CD4-positive, alpha-beta T cell treated with Interleukin-21 for 1 hour (primary cell): ENCODE results near the gene CCL8.
"Not testable (repeated sequence)": the region's sequence is repeated elsewhere in the genome, so short reads cannot be mapped to it uniquely, and the experiment has no call there.

ENCODE experiments used
- DNase-seq: peaks from one replicate; pipeline ENCODE4 v3.0.0-alpha.2; 2020

Gene CCL8

DNA sequence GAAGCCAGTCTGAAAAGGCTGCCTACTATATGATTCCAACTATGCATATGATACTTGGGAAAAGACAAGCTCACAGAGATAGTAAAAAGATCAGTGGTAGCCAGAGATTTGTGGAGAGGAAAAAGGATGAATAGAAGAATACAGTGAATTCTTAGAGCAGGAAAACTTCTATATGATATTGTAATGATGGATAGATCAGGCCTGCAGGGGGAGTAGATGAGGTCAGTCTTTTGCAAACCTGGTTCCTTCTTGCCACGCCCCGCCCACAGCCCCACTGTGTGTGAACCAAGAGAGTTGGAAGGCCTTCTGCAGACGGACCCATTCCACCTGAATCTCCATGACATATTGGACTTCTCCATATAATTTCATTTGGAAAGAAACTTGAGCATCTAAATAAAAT is 761 bp upstream of the CCL8 start:
- no peak for DNase-seq

- DNase-seq, result no peak
Observed at GRCh38 chr17:34321964-34322363, 2.7 kb downstream of the CCL8 start.

DNA sequence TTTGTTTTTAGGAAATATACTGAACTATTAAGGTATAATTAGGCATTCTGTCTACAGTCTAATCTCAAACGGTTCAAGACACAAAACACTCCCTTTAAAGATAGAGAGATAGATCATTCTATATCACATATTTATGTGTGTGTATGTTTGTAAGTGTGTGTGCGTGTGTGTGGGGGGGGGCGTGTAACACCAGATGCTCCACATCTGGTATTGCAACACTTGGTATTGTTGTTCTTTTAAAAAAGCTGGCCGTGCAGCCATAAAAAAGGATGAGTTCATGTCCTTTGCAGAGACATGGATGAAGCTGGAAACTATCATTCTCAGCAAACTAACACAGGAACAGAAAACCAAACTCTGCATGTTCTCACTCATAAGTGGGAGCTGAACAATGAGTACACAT is 8.3 kb downstream of the CCL8 start:
- DNase-seq, result not testable (repeated sequence)

DNA sequence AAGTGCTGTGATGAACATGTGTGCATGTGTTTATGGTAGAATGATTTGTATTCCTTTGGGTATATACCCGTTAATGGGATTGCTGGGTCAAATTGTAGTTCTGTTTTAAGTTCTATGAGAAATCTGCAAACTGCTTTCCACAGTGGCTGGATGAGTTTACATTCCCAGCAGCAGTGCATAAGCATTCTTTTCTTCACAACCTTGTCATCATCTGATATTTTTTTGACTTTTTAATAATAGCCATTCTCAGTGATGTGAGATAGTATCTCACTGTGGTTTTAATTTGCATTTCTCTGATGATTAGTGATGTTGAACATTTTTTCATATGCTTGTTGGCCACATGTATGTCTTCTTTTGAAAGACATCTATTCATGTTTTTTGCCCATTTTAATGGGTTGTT is 18.5 kb downstream of the CCL8 start:
- DNase-seq, result no peak

DNA sequence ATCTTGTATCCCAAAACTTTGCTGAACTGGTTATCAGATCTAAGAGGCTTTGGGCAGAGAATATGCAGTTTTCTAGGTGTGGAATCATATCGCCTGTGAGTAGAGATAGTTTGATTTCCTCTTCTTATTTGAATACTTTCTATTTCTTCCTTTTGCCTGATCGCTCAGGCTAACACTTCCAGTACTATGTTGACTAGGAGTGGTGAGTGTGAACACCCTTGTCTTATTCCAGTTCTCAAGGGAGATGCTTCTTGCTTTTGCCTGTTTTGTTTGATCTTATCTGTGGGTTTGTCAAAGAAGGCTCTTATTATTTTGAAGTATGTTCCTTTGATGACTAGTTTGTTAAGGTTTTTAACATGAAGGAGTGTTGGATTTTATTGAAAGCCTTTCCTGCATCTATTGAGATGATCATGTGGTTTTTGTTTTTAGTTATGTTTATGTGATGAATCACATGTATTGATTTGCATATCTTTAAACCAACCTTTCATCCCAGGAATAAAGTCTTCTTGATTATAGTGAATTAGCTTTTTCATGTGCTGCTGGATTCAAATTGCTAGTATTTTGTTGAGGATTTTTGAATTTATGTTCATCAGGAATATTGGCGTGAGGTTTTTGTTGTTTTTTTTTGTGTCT is 20.0 kb downstream of the CCL8 start:
- DNase-seq, result no peak

GRCh38 chr17:34341916-34342315 is 22.7 kb downstream of the CCL8 start:
- DNase-seq, result no peak

DNA sequence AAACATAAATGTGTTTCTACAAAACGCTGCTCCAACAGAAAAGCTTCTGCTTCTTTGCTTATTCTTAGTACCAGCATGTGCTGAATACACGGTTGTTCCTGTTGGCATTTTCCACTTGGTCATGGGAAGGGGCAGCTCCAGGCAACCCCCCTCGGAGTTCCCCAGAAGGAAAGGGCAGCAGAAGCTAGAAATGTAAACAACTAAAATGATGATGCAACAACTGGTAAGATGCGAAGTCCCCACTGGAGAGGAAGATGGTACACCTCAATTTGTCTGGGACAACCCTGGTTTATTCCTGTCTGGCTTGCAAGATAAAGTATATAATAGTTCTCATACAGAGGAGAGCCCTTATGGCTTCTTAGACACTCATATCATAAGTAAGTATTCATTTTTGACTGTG is 27.8 kb downstream of the CCL8 start:
- DNase-seq, result no peak

- no peak for DNase-seq
Observed at GRCh38 chr17:34349751-34350150, 30.5 kb downstream of the CCL8 start.

- DNase-seq, result no peak
Observed at GRCh38 chr17:34351096-34351495, 31.9 kb downstream of the CCL8 start.

GRCh38 chr17:34352191-34352590 is 33.0 kb downstream of the CCL8 start:
- no peak for DNase-seq

DNA sequence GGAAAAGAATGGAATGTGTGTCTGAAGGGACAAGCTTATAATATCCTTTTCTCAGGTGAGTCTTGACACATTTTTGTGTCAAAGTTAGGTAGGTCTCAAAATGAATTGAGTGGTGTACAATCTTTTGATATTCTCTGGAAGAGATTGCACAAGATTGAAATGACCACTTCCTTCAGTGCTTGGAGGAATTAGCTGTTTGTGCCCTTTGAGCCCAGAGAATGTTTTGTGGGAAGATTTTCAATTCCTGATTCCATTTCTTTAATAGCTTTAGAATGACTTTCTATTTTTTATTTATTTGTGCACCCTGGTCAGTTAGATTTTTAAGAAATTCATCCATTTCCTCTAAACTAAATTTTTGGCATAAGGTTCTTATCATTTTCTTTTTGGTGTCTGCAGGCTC is 35.4 kb downstream of the CCL8 start:
- DNase-seq, result no peak

DNA sequence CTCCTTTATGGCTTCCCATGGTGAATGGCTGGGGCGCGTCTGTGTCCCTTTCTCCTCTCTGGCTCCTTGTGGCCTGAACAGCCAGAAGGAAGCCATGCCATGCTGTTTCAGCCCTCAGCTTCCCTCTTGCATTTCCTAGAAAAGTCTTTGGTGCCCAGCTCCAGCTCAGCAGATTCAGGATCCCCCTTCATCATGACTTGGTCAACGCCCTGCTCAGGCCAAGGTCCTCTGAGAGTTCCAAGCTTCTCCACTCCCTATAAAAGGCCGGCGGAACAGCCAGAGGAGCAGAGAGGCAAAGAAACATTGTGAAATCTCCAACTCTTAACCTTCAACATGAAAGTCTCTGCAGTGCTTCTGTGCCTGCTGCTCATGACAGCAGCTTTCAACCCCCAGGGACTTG is 37.0 kb downstream of the CCL8 start, which contains the start of gene CCL13:
CCL13 (plus strand) TSS at position 287 of the 400 bp plus-strand sequence; CDS start at position 334, 47 bp downstream.
- no peak for DNase-seq

DNA sequence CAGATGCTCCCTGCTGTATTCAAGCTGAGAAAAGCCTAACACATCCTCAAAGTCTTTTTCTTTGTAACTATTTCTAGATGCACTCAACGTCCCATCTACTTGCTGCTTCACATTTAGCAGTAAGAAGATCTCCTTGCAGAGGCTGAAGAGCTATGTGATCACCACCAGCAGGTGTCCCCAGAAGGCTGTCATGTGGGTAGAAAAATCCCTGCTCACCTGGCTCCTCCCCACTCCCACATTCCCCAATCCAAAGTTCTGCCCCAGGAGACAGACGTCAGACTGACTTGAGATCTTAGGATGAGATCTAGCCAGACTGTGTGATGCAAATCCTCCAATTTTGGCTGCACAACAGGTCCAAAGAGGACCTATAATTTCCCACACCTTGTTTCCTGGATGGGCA is 38.2 kb downstream of the CCL8 start:
- DNase-seq, result no peak

GRCh38 chr17:34358631-34359030 is 39.4 kb downstream of the CCL8 start:
- DNase-seq, result no peak

DNA sequence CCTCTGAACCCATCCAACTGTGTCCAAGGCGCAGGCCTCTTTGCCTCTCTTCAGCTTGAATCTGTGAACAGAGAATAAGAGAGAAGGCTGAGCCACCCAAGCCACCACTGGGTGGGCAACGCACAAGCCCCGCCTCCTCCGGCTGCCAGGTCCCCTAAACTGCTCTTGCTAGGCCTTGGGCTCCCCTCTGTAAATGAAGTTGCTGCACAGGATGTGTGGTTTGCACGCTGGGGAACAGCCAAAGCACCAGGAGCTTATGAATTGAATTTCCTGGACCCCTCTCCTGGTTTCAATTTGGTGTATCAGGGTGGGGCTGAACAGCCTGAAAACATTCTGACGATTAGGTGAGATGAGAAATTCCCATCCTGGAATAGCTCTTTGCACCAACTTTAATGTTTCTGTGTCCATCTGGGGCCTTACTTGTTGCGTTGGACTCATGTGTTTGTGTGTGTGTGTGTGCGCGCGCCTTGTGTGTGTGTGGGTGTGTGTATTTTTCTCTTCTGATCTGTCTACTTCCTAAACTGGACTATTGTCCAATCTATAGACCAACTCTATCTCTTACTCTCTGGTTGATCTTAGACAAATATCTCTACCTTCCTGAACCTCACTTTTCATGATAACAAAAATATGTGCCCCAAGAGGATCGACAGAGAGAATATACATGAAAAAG is 41.5 kb downstream of the CCL8 start:
- DNase-seq, result no peak

DNA sequence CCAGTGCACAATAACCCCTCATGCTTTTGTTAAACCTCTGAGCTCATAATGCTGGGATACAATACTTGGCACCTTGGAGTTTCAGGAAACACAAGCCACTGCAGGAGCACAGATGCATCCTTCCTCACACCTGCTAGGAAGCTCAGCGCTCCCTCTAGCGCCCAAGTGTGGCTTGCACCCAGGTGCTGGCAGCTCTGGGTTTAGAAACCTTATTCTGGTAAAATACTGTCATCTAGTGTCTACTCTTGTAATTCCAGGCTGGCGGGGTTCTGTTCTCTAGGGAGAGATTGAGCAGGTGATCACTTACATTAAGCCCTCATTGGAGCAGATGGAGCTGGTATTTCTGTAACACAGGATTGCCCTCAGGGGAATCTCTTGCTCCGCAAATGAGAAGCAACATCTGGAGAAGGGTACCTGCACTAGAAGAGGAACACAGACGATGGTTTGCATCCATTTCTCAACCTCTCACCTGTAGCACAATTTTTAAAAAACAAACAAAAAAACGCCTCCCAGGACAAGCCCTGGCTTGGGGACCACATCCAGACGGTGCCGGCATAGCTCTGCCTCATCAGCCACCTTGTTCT is 42.3 kb downstream of the CCL8 start:
- DNase-seq, result peak; percentile 57

- DNase-seq, result no peak
Observed at GRCh38 chr17:34363183-34363661, 44.0 kb downstream of the CCL8 start, which contains the start of gene CCL1. Gene CCL1 (minus strand): TSS chr17:34363233. CDS start chr17:34363161, 72 bp downstream.

DNA sequence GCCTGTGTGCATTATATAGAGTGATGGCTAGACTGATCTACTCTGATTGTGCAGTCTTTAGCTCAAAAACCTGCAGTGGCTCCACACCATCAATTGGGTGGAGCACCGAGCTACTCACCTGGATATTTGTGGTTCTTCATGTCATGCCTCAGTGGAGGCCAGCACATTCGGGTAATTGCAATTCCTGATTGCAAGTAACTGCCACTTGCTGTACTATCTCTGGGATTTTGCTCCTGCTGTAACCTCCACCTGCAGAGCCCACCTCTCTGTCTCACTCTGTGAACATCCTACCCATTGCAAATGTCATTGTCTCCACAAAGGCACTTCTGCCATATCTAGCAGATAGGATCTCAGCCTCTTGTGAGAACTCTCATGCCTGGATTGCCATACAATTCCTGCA is 45.5 kb downstream of the CCL8 start:
- DNase-seq, result no peak

DNA sequence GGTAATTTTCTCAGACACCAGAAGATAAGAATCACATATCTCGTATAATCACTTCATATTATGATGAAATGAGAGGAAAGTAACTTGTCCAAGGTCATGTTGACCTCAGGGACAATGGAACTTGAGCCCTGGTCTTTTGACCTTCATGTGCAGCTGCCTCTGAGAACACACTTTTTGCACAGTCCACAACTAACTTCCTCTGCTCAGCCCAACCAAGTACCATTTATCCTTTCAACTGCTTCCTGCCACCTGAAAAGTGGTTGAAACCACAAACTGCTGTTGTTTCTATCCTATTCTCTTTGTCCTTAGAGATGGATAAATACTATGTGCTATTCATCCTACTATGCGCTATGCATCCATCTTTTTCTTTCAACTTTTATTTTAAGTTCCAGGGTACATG is 46.1 kb downstream of the CCL8 start:
- DNase-seq, result no peak

GRCh38 chr17:34366010-34366409 is 46.8 kb downstream of the CCL8 start:
- no peak for DNase-seq

DNA sequence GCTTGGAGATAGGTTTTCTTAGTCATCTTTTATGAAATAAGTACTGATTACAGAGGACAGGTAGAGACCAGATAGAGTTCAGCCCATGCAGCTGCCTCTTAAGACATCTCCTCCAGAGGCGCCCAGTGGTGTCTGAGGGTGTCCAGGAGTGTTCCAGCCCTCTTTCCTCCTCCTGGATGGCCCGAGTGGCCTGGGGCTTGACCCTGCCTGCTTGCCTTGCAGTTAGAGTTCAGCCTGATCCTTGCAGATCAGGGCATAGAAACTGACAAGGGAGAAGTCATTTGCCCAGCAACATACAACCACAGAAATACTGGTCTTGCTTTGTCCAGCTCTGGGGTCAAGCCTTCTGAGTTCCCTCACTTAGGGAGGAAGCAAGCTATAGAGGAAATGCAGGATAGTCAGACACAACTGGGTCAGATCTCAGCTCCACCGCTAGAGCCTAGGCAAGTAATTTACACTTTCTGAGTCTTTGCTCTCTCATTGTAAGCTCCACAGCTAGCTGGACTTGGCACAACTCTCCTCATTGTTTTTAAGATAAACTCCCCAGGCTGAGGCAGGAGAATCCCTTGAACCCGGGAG is 47.4 kb downstream of the CCL8 start:
- DNase-seq, result no peak

- DNase-seq, result no peak
Observed at GRCh38 chr17:34367486-34368195, 48.4 kb downstream of the CCL8 start.
